K562 (cell line): ENCODE data around the gene CCL5. TPM values are rescaled to one million over a fixed set of nuclear protein-coding genes. Genes with fewer than 3 reads are reported as not detected.

Source experiments
- ATAC-seq: fragments of 200-7000 bp; cut with Tn5 transposase; 3 replicates; pipeline ENCODE4 v1.9.1; 2020; ENCODE audit warnings: moderate library complexity
- BruUV-seq: library from RNA; stranded (reverse); fragments of 400-500 nt; replicated peaks from 2 replicates; lab custom pipeline; 2021; lab: Mats Ljungman, UMichigan
- CTCF ChIA-PET: fragments of 300-600 bp; formaldehyde crosslinking; extraction: SDS; loops from one replicate; lab custom pipeline; 2021; ENCODE audit warnings: low intra/inter-chr PET ratio; lab: Yijun Ruan, JAX
- POLR2A ChIA-PET: fragments of 300-600, 350-650 bp; sonication (Branson Sonifier 250); formaldehyde crosslinking; extraction: SDS; loops from one replicate; lab custom pipeline; 2021; ENCODE audit warnings: antibody characterized with exemption, inconsistent platforms; lab: Yijun Ruan, JAX
- DNase-seq, 4 experiments: peaks; one replicate each; pipeline versions ENCODE4 v3.0.0 to v3.0.0-alpha.2; 2011 to 2018; ENCODE audit warnings: low spot score in 3 of 4, mixed read lengths in 3 of 4; ENCODE audit errors: extremely low read depth in 1 of 4
- FAIRE-seq: peaks from 2 replicates; lab custom pipeline; 2011; peaks lifted over from hg19 to GRCh38; lab: Jason Lieb, UNC
- H2AFZ ChIP-seq: 2 replicates; pipeline ENCODE4 v1.6.0; 2011; ENCODE audit warnings: low read depth, low read length, control low read depth, inconsistent platforms
- H3K27ac ChIP-seq: fragments of 200-600 bp; 3 replicates; pipeline ENCODE4 v1.8.0; 2011; ENCODE audit warnings: low read depth, mild to moderate bottlenecking, control low read depth, inconsistent platforms, low read length, moderate library complexity, mixed read lengths; ENCODE audit errors: extremely low read depth
- H3K27me3 ChIP-seq, 2 experiments: fragments of 300-600 bp in 1 of 2; 2 replicates in 1 of 2; 3 replicates in 1 of 2; pipeline versions ENCODE4 v1.6.0 to v1.8.0; 2011; ENCODE audit warnings: inconsistent platforms in 2 of 2, low read length in 2 of 2, mild to moderate bottlenecking in 1 of 2, mixed read lengths in 1 of 2, moderate library complexity in 1 of 2; ENCODE audit not compliant: control insufficient read depth in 2 of 2, insufficient read depth in 2 of 2
- H3K36me3 ChIP-seq: fragments of 300-600 bp; 3 replicates; pipeline ENCODE4 v1.8.0; 2011; ENCODE audit warnings: mild to moderate bottlenecking, low read length, inconsistent platforms; ENCODE audit not compliant: control insufficient read depth, insufficient read depth
- H3K4me1 ChIP-seq, 2 experiments: fragments of 200-600 bp in 1 of 2; replicated peaks in 1 of 2; 2 replicates in 1 of 2; 3 replicates in 1 of 2; pipeline versions ENCODE4 v1.5.1 to v1.8.0; 2011; ENCODE audit warnings: inconsistent platforms in 2 of 2, low read length in 2 of 2, mild to moderate bottlenecking in 1 of 2, mixed read lengths in 1 of 2, moderate library complexity in 1 of 2; ENCODE audit not compliant: control insufficient read depth in 2 of 2, insufficient read depth in 2 of 2
- H3K4me2 ChIP-seq: 2 replicates; pipeline ENCODE4 v1.6.1; 2011; ENCODE audit warnings: low read length, control low read depth, inconsistent platforms, mixed read lengths; ENCODE audit not compliant: insufficient read depth
- H3K4me3 ChIP-seq: fragments of 200-600 bp; sonication (generic), shearing (Covaris generic); 2 replicates; pipeline ENCODE4 v1.5.1; 2016; ENCODE audit warnings: control low read depth, inconsistent platforms
- H3K79me2 ChIP-seq: fragments of 200-600 bp; 3 replicates; pipeline ENCODE4 v1.8.0; 2011; ENCODE audit warnings: low read length, inconsistent platforms; ENCODE audit not compliant: control insufficient read depth, insufficient read depth
- H3K9ac ChIP-seq, 2 experiments: 2 replicates each; pipeline versions ENCODE4 v1.6.0 to v1.6.1; 2011; ENCODE audit warnings: low read depth in 2 of 2, low read length in 2 of 2, control low read depth in 1 of 2, inconsistent platforms in 1 of 2, mild to moderate bottlenecking in 1 of 2, mixed read lengths in 1 of 2; ENCODE audit not compliant: insufficient read depth in 1 of 2
- H3K9me1 ChIP-seq: one replicate; pipeline ENCODE4 v1.6.0; 2011; ENCODE audit warnings: inconsistent platforms, mild to moderate bottlenecking, low read length, moderate library complexity; ENCODE audit not compliant: control insufficient read depth, insufficient read depth
- H3K9me3 ChIP-seq: replicated peaks from 2 replicates; pipeline ENCODE4 v1.5.1; 2011; ENCODE audit warnings: low read depth, low read length, inconsistent platforms; ENCODE audit not compliant: control insufficient read depth, insufficient read depth
- H4K20me1 ChIP-seq: replicated peaks from 2 replicates; pipeline ENCODE4 v1.6.1; 2011; ENCODE audit warnings: low read length, inconsistent platforms, mixed read lengths; ENCODE audit not compliant: control insufficient read depth, insufficient read depth
- HBP1 ChIP-seq: fragments of 450-650 bp; formaldehyde crosslinking; IDR thresholded peaks from 2 replicates; pipeline ENCODE4 v1.4.0; 2022; ENCODE audit warnings: missing genetic modification characterization
- HNRNPK ChIP-seq: fragments of 200-400 bp; formaldehyde crosslinking; IDR thresholded peaks from one replicate; pipeline ENCODE4 v1.6.1; 2018; ENCODE audit warnings: mild to moderate bottlenecking, low read depth, low read length; ENCODE audit not compliant: poor library complexity, severe bottlenecking
- HNRNPUL1 ChIP-seq: fragments of 200-400 bp; formaldehyde crosslinking; IDR thresholded peaks from 2 replicates; pipeline ENCODE4 v1.6.1; 2017; ENCODE audit warnings: low read length
- POLR2A ChIP-seq: fragments of 450-650 bp; conservative IDR thresholded peaks from 2 replicates; pipeline ENCODE4 v1.6.1; 2016
- POLR2G ChIP-seq: fragments of 200-400 bp; formaldehyde crosslinking; IDR thresholded peaks from 2 replicates; pipeline ENCODE4 v1.6.1; 2017; ENCODE audit warnings: low read depth, mild to moderate bottlenecking, antibody characterized with exemption, low read length, moderate library complexity
- SFPQ ChIP-seq: fragments of 200-400 bp; formaldehyde crosslinking; IDR thresholded peaks from 2 replicates; pipeline ENCODE4 v1.6.1; 2017; ENCODE audit warnings: mild to moderate bottlenecking, low read depth, low read length, moderate library complexity
- SUPT5H ChIP-seq: fragments of 450-650 bp; IDR thresholded peaks from 2 replicates; pipeline ENCODE4 v1.6.1; 2016
- ZNF511 ChIP-seq: sonication (generic); formaldehyde crosslinking; IDR thresholded peaks from 2 replicates; pipeline ENCODE4 v1.8.0; 2022; ENCODE audit warnings: mild to moderate bottlenecking, missing genetic modification reagents
- WGBS: fragments of 100-300 bp; shearing (Covaris generic); methylation state at CpG from one replicate; pipeline ENCODE4 v1.1.6; 2016; ENCODE audit warnings: low coverage, mixed read lengths; ENCODE audit not compliant: insufficient coverage; ENCODE audit errors: missing lambda C conversion rate; 5-methylcytosine and 5-hydroxymethylcytosine counted together
- in situ Hi-C: fragments of 300-500 bp; cut with MboI; formaldehyde crosslinking; loops from 4 replicates; pipeline ENCODE4 v1.15.0; 2018; ENCODE audit warnings: inconsistent platforms, mixed read lengths
- intact Hi-C: fragments of 100-400 bp; cut with micrococcal nuclease; formaldehyde crosslinking; loops from 2 replicates; pipeline ENCODE4 v1.14.2; 2022
- polyA plus RNA-seq, 8 experiments: library from polyadenylated mRNA; depleted of rRNA in 4 of 8; stranded (reverse) in 5 of 8; unstranded in 3 of 8; fragments of >200 nt; fragmentation: Nextera tagmentation in 2 of 8; fragmentation: Illumina TruSeq in 1 of 8; extraction: Ambion mirVana in 2 of 8; extraction: Trizol in 1 of 8; gene quantifications; 2 replicates each; pipeline versions ENCODE4 v1.2.1 to v1.2.3, GENCODE V29; 2011 to 2014; ENCODE audit warnings: inconsistent platforms in 1 of 8, missing spikeins in 1 of 8
- total RNA-seq, 7 experiments: library from RNA; depleted of rRNA in 6 of 7; stranded (reverse); fragments of >200 nt in 6 of 7; fragmentation: Illumina TruSeq in 2 of 7; extraction: Trizol in 2 of 7; gene quantifications; 2 replicates each; pipeline versions ENCODE4 v1.2.1 to v1.2.3, GENCODE V29; 2011 to 2021; ENCODE audit warnings: low replicate concordance in 1 of 7

Gene CCL5
- total and polyA plus RNA-seq, 9 of the 15 experiments (the other 6 are each of a cell fraction or from before 2014, with no cell fraction given): 0.18 to 0.59 (median 0.45) TPM; not detected in 1

GRCh38 chr17:35844547-35844946, 35.6 kb downstream of the CCL5 start:
- FAIRE-seq: no peak
- no peak for ATAC-seq
- Histone ChIP-seq H3K9me3 (no peaks in the 10 kb centered on the region), H3K4me2 (no peak overlapping the region), H3K79me2 (no peaks in the 10 kb centered on the region), H3K4me1 (no peaks in the 10 kb centered on the region), H3K27ac (no peak overlapping the region), H3K9me1 (no peaks in the 10 kb centered on the region), H3K9ac (0 out of 4 replicates have a peak overlapping the region, but pooled peaks of 1 of the 2 experiments have one; percentile 20), H4K20me1 (no peaks in the 10 kb centered on the region), H3K27me3 (no peaks in the 10 kb centered on the region), H3K36me3 (peaks cover 89% of the 10 kb centered on the region), H2AFZ (no peak overlapping the region)
- intact Hi-C loops: loop anchor here (10.0 kb wide), 1 partner anchor 230 kb away; no protein-coding TSS in a partner anchor
- WGBS: 96% methylated on average over 17 of the region's 19 CpGs
- POLR2A ChIA-PET: no interaction called here
- no peak for DNase-seq
- BruUV-seq: TSS peak; percentile 97
- in situ Hi-C loops: no loop called here
- TF ChIP-seq SUPT5H (peak; percentile 62), HNRNPUL1 (no peak), HNRNPK (no peak), ZNF511 (no peak), SFPQ (no peak), POLR2A (peak; percentile 36; the same call in 1 of the 2 replicates), POLR2G (peak; percentile 46; the same call in 1 of the 2 replicates), HBP1 (CRISPR knock-in tag) (0 out of 2 replicates have a peak, but pooled peaks have one; percentile 11)
- TF ChIP-seq, all 486 proteins: peak for 4
- CTCF ChIA-PET: no interaction called here
- H3K4me3 ChIP-seq: no peak overlapping the region
